Measurements from ENCODE around the gene ZNF598. TPM values are rescaled to one million over a fixed set of nuclear protein-coding genes. Genes with fewer than 3 reads are reported as not detected.

The ZNF598 gene
- total and polyA plus RNA-seq, 2 of the 13 experiments (the other 11 are each of a cell fraction or from before 2014, with no cell fraction given) = 13.5 to 14.2 TPM

- ATAC-seq (no peak), FAIRE-seq (no peak), DNase-seq (ENCODE audit: low spot score) (no peak)
- H3K27ac ChIP-seq (ENCODE audit: extremely low read length, insufficient read depth, low read length) = no peak overlapping the region
- H3K4me3 ChIP-seq (replicated peaks in 1 of 3; ENCODE audit: insufficient read depth in 1 of 3, low read depth in 2 of 3, low read length in 3 of 3) = no peak overlapping the region
- H3K9ac ChIP-seq (ENCODE audit: insufficient read depth, low read depth, low read length) = no peak overlapping the region
- no TSS peak for BruUV-seq (replicated peaks)
- ChIA-PET CTCF (ENCODE audit: low intra/inter-chr PET ratio, low total read pairs) (no interaction called here), POLR2A (interaction anchor here (1.3 kb wide), 1 partner anchor 9 kb away, joined by 3 read pairs; no protein-coding TSS in a partner anchor)
- peak; percentile 31 for TF ChIP-seq AGO2 (optimal IDR thresholded peaks at IDR 0.05; ENCODE audit: low read depth, low read length)
- TF ChIP-seq, protein P1, sequence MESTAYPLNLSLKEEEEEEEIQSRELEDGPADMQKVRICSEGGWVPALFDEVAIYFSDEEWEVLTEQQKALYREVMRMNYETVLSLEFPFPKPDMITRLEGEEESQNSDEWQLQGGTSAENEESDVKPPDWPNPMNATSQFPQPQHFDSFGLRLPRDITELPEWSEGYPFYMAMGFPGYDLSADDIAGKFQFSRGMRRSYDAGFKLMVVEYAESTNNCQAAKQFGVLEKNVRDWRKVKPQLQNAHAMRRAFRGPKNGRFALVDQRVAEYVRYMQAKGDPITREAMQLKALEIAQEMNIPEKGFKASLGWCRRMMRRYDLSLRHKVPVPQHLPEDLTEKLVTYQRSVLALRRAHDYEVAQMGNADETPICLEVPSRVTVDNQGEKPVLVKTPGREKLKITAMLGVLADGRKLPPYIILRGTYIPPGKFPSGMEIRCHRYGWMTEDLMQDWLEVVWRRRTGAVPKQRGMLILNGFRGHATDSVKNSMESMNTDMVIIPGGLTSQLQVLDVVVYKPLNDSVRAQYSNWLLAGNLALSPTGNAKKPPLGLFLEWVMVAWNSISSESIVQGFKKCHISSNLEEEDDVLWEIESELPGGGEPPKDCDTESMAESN (CRISPR knock-in tag; conservative IDR thresholded peaks at IDR 0.05) = no peak
- no peak for TF ChIP-seq ZNF30 (CRISPR knock-in tag; IDR thresholded peaks at IDR 0.05)
- no peak for TF ChIP-seq MAF1 (CRISPR knock-in tag; IDR thresholded peaks at IDR 0.05; ENCODE audit: borderline replicate concordance)
- H2AFZ ChIP-seq (ENCODE audit: low read length) = no peak overlapping the region
- H3K9me3 ChIP-seq (ENCODE audit: low read length) = no peaks in the 10 kb centered on the region
- intact Hi-C loops (cut with micrococcal nuclease; ENCODE audit: unreplicated experiment) (no loop called here), in situ Hi-C loops (cut with HindIII; ENCODE audit: extremely low pct_ligation_motif_present, low pct_unique_long_range_greater_than_20kb) (no loop called here)
- no peak overlapping the region for H3K4me2 ChIP-seq (ENCODE audit: low read depth, low read length)
- no peaks in the 10 kb centered on the region for H3K27me3 ChIP-seq (ENCODE audit: control insufficient read depth in 1 of 2, insufficient read depth in 2 of 2, low read length in 2 of 2)
- WGBS (ENCODE audit: low lambda C conversion rate) = 96% methylated on average over 15 of the region's 28 CpGs
- H3K79me2 ChIP-seq (ENCODE audit: insufficient read depth, low read length) = peaks cover 4% of the 10 kb centered on the region
- H4K20me1 ChIP-seq (ENCODE audit: insufficient read depth, low read length) = peaks cover 5% of the 10 kb centered on the region; the same call in 1 of the 2 replicates
- peaks cover 29 to 45% of the 10 kb centered on the region in 2 experiments for H3K36me3 ChIP-seq (replicated peaks in 1 of 2; ENCODE audit: control insufficient read depth in 1 of 2, insufficient read depth in 2 of 2, low read length in 2 of 2)
- peaks cover 11% of the 10 kb centered on the region for H3K4me1 ChIP-seq (ENCODE audit: insufficient read depth, low read length)
These were observed 9.6 kb downstream of the ZNF598 start for GRCh38 chr16:1999866-2000514.

All from HepG2 (cell line).